GM21619 (cell line): Measurements from ENCODE around the gene LRP6.

Experiments
- ATAC-seq: cut with Tn5 transposase; IDR thresholded peaks from one replicate; pipeline ENCODE4 v1.9.1; 2021; ENCODE audit not compliant: unreplicated experiment

LRP6 gene

GRCh38 chr12:12216349-12217017 is 50.4 kb downstream of the LRP6 start:
- no peak for ATAC-seq

- ATAC-seq = no peak
Measured at GRCh38 chr12:12214635-12215131, 52.2 kb downstream of the LRP6 start.

GRCh38 chr12:12214201-12214600 is 52.6 kb downstream of the LRP6 start:
- no peak for ATAC-seq

- no peak for ATAC-seq
Measured at GRCh38 chr12:12212769-12213168, 54.1 kb downstream of the LRP6 start.

- ATAC-seq = no peak
Measured at GRCh38 chr12:12210983-12211382, 55.9 kb downstream of the LRP6 start.

- ATAC-seq = no peak
Measured at GRCh38 chr12:12210416-12210815, 56.4 kb downstream of the LRP6 start.

GRCh38 chr12:12209675-12210074 is 57.2 kb downstream of the LRP6 start:
- no peak for ATAC-seq

- no peak for ATAC-seq
Measured at GRCh38 chr12:12209043-12209442, 57.8 kb downstream of the LRP6 start.

GRCh38 chr12:12207746-12208145 is 59.1 kb downstream of the LRP6 start:
- ATAC-seq = no peak

- ATAC-seq = no peak
Measured at GRCh38 chr12:12206776-12207388, 60.0 kb downstream of the LRP6 start.

- ATAC-seq = no peak
Measured at GRCh38 chr12:12202747-12203146, 64.1 kb downstream of the LRP6 start.

- ATAC-seq = no peak
Measured at GRCh38 chr12:12202105-12202504, 64.7 kb downstream of the LRP6 start.

GRCh38 chr12:12201274-12201758 is 65.5 kb downstream of the LRP6 start:
- ATAC-seq = no peak

GRCh38 chr12:12200363-12200762 is 66.5 kb downstream of the LRP6 start:
- ATAC-seq = no peak

GRCh38 chr12:12198124-12198523 is 68.7 kb downstream of the LRP6 start:
- no peak for ATAC-seq

GRCh38 chr12:12197128-12197527 is 69.7 kb downstream of the LRP6 start:
- ATAC-seq = no peak

- ATAC-seq = no peak
Measured at GRCh38 chr12:12195516-12195915, 71.3 kb downstream of the LRP6 start.

- no peak for ATAC-seq
Measured at GRCh38 chr12:12195081-12195480, 71.8 kb downstream of the LRP6 start.

- no peak for ATAC-seq
Measured at GRCh38 chr12:12194206-12194605, 72.6 kb downstream of the LRP6 start.

- ATAC-seq = no peak
Measured at GRCh38 chr12:12191008-12191407, 75.8 kb downstream of the LRP6 start.

GRCh38 chr12:12190087-12190809 is 76.6 kb downstream of the LRP6 start:
- no peak for ATAC-seq

GRCh38 chr12:12185414-12185813 is 81.4 kb downstream of the LRP6 start:
- no peak for ATAC-seq
